Ishikawa (cell line): ENCODE results near the gene ARHGEF39.

ENCODE experiments used
- CEBPB ChIP-seq: IDR thresholded peaks from 2 replicates; pipeline ENCODE4 v1.6.1; 2012
- CREB1 ChIP-seq: IDR thresholded peaks from 2 replicates; pipeline ENCODE4 v1.6.1; 2012; ENCODE audit warnings: low read depth
- EGR1 ChIP-seq: IDR thresholded peaks from 2 replicates; pipeline ENCODE4 v1.6.1; 2012
- EP300 ChIP-seq: IDR thresholded peaks from 2 replicates; pipeline ENCODE4 v1.6.1; 2012; ENCODE audit warnings: borderline replicate concordance
- FOXM1 ChIP-seq: IDR thresholded peaks from 2 replicates; pipeline ENCODE4 v1.6.1; 2012; ENCODE audit warnings: low read depth, borderline replicate concordance
- MAX ChIP-seq: IDR thresholded peaks from 2 replicates; pipeline ENCODE4 v1.6.1; 2012
- NFIC ChIP-seq: IDR thresholded peaks from 2 replicates; pipeline ENCODE4 v1.6.1; 2012
- RAD21 ChIP-seq: IDR thresholded peaks from 2 replicates; pipeline ENCODE4 v1.6.1; 2012; ENCODE audit warnings: low read depth
- TAF1 ChIP-seq: IDR thresholded peaks from 2 replicates; pipeline ENCODE4 v1.6.1; 2012; ENCODE audit warnings: low read depth, mild to moderate bottlenecking
- TCF12 ChIP-seq: IDR thresholded peaks from 2 replicates; pipeline ENCODE4 v1.6.1; 2012; ENCODE audit warnings: low read depth
- TEAD4 ChIP-seq: IDR thresholded peaks from 2 replicates; pipeline ENCODE4 v1.6.1; 2012
- YY1 ChIP-seq: IDR thresholded peaks from 2 replicates; pipeline ENCODE4 v1.6.1; 2012; ENCODE audit warnings: low read depth
- ZBTB7A ChIP-seq: IDR thresholded peaks from 2 replicates; pipeline ENCODE4 v1.6.1; 2012; ENCODE audit warnings: low read depth
- TF ChIP-seq, protein P1 (sequence below): IDR thresholded peaks from 2 replicates; pipeline ENCODE4 v1.6.1; 2012; ENCODE audit warnings: low read depth, mild to moderate bottlenecking
- TF ChIP-seq, protein P2 (sequence below): IDR thresholded peaks from 2 replicates; pipeline ENCODE4 v1.6.1; 2012

ARHGEF39 gene

DNA sequence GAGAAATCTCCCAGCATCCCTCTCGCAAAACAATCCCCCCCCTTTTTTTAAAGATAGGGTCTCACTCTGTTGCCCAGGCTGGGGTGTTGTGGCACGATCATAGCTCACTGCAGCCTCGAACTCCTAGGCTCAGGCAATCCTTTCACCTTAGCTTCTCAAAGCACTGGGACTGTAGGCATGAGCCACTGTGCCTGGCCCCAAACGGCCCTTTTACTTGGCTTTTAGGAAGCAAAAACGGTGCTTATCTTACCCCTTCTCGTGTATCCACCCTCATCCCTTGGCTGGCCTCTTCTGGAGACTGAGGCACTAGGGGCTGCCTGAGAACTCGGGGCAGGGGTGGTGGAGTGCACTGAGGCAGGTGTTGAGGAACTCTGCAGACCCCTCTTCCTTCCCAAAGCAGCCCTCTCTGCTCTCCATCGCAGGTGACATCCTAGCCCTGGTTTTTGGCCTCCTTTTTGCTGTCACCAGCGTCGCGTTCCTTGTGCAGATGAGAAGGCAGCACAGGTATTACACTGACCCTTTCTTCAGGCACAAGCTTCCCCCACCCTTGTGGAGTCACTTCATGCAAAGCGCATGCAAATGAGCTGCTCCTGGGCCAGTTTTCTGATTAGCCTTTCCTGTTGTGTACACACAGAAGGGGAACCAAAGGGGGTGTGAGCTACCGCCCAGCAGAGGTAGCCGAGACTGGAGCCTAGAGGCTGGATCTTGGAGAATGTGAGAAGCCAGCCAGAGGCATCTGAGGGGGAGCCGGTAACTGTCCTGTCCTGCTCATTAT lies 15.5 kb upstream of the ARHGEF39 start:
- TF ChIP-seq EGR1 = no peak
- no peak for TF ChIP-seq EP300
- TF ChIP-seq, protein P1, sequence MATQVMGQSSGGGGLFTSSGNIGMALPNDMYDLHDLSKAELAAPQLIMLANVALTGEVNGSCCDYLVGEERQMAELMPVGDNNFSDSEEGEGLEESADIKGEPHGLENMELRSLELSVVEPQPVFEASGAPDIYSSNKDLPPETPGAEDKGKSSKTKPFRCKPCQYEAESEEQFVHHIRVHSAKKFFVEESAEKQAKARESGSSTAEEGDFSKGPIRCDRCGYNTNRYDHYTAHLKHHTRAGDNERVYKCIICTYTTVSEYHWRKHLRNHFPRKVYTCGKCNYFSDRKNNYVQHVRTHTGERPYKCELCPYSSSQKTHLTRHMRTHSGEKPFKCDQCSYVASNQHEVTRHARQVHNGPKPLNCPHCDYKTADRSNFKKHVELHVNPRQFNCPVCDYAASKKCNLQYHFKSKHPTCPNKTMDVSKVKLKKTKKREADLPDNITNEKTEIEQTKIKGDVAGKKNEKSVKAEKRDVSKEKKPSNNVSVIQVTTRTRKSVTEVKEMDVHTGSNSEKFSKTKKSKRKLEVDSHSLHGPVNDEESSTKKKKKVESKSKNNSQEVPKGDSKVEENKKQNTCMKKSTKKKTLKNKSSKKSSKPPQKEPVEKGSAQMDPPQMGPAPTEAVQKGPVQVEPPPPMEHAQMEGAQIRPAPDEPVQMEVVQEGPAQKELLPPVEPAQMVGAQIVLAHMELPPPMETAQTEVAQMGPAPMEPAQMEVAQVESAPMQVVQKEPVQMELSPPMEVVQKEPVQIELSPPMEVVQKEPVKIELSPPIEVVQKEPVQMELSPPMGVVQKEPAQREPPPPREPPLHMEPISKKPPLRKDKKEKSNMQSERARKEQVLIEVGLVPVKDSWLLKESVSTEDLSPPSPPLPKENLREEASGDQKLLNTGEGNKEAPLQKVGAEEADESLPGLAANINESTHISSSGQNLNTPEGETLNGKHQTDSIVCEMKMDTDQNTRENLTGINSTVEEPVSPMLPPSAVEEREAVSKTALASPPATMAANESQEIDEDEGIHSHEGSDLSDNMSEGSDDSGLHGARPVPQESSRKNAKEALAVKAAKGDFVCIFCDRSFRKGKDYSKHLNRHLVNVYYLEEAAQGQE = no peak
- TF ChIP-seq ZBTB7A = no peak
- no peak for TF ChIP-seq RAD21
- TF ChIP-seq NFIC = no peak
- no peak for TF ChIP-seq TCF12
- no peak for TF ChIP-seq CEBPB
- TF ChIP-seq TEAD4 = no peak
- no peak for TF ChIP-seq CREB1
- no peak for TF ChIP-seq FOXM1
- TF ChIP-seq YY1 = no peak
- TF ChIP-seq TAF1 = no peak

- TF ChIP-seq, protein P1 = no peak
- no peak for TF ChIP-seq CEBPB
- TF ChIP-seq MAX = no peak
- no peak for TF ChIP-seq EGR1
- no peak for TF ChIP-seq CREB1
- TF ChIP-seq TEAD4 = no peak
- no peak for TF ChIP-seq YY1
- TF ChIP-seq, protein P2, sequence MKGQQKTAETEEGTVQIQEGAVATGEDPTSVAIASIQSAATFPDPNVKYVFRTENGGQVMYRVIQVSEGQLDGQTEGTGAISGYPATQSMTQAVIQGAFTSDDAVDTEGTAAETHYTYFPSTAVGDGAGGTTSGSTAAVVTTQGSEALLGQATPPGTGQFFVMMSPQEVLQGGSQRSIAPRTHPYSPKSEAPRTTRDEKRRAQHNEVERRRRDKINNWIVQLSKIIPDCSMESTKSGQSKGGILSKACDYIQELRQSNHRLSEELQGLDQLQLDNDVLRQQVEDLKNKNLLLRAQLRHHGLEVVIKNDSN = no peak
- TF ChIP-seq RAD21 = no peak
- TF ChIP-seq NFIC = no peak
- no peak for TF ChIP-seq EP300
- no peak for TF ChIP-seq ZBTB7A
- no peak for TF ChIP-seq TAF1
- TF ChIP-seq FOXM1 = no peak
- no peak for TF ChIP-seq TCF12
Observed at GRCh38 chr9:35679766-35680330, 14.9 kb upstream of the ARHGEF39 start.

DNA sequence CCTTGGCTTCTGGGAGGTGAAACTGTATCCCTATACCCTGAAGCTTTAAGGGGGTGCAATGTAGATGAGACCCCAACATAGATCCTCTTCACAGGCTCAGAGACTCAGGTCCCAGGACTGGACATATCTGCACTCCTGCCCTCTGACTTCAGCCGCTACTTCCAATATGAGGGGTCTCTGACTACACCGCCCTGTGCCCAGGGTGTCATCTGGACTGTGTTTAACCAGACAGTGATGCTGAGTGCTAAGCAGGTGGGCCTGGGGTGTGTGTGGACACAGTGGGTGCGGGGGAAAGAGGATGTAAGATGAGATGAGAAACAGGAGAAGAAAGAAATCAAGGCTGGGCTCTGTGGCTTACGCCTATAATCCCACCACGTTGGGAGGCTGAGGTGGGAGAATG lies 14.1 kb upstream of the ARHGEF39 start:
- TF ChIP-seq MAX (no peak), FOXM1 (no peak)

- TF ChIP-seq RAD21 = no peak
- no peak for TF ChIP-seq FOXM1
- TF ChIP-seq TAF1 = no peak
- no peak for TF ChIP-seq NFIC
- no peak for TF ChIP-seq EP300
- TF ChIP-seq YY1 = no peak
Observed at GRCh38 chr9:35675732-35676392, 10.9 kb upstream of the ARHGEF39 start.

GRCh38 chr9:35675204-35675603 lies 10.2 kb upstream of the ARHGEF39 start:
- TF ChIP-seq CEBPB = no peak
- TF ChIP-seq, protein P2 = no peak

DNA sequence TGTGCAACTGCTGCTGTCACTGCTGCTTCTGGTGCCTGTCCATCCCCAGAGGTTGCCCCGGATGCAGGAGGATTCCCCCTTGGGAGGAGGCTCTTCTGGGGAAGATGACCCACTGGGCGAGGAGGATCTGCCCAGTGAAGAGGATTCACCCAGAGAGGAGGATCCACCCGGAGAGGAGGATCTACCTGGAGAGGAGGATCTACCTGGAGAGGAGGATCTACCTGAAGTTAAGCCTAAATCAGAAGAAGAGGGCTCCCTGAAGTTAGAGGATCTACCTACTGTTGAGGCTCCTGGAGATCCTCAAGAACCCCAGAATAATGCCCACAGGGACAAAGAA lies 9.0 kb upstream of the ARHGEF39 start:
- no peak for TF ChIP-seq CREB1
